ENCODE results near the gene BCL2.

BCL2 gene

DNA sequence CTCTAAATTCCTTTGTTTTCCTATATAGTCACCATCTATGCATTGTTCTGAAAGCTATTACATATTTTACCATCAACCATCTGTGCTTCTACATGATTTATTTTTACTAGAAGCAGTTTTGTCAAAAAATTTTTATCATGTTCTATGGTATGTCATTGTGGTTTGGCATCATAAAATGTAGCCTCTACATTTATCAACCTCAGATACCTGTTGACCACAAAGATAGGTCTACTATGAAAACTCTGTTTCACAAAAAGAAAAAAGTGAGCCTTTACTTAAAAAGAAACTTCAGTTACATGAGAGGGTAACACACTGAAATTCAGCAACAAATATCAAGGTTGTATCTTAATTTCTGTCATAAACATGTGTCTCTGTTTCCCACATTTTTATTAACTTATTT lies 3.7 kb downstream of the BCL2 start:
- TF ChIP-seq, protein P1, sequence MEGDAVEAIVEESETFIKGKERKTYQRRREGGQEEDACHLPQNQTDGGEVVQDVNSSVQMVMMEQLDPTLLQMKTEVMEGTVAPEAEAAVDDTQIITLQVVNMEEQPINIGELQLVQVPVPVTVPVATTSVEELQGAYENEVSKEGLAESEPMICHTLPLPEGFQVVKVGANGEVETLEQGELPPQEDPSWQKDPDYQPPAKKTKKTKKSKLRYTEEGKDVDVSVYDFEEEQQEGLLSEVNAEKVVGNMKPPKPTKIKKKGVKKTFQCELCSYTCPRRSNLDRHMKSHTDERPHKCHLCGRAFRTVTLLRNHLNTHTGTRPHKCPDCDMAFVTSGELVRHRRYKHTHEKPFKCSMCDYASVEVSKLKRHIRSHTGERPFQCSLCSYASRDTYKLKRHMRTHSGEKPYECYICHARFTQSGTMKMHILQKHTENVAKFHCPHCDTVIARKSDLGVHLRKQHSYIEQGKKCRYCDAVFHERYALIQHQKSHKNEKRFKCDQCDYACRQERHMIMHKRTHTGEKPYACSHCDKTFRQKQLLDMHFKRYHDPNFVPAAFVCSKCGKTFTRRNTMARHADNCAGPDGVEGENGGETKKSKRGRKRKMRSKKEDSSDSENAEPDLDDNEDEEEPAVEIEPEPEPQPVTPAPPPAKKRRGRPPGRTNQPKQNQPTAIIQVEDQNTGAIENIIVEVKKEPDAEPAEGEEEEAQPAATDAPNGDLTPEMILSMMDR (IDR thresholded peaks at IDR 0.05) = no peak
- Histone ChIP-seq H3K4me2 (ENCODE audit: low read length) (peak overlapping the region; percentile 27), H3K27me3 (ENCODE audit: control insufficient read depth, insufficient read depth, low read length) (no peaks in the 10 kb centered on the region), H3K9me3 (ENCODE audit: control insufficient read depth, low read length) (no peaks in the 10 kb centered on the region), H3K9ac (no peak overlapping the region), H3K4me1 (peaks cover 4% of the 10 kb centered on the region), H3K36me3 (ENCODE audit: control insufficient read depth, insufficient read depth, low read length) (no peaks in the 10 kb centered on the region), H3K4me3 (ENCODE audit: low read depth, low read length) (no peak overlapping the region), H2AFZ (no peak overlapping the region), H3K27ac (no peak overlapping the region), H3K79me2 (no peaks in the 10 kb centered on the region)

- H3K4me2 ChIP-seq (ENCODE audit: low read length) = peak overlapping the region; percentile 19
- no peak overlapping the region for H3K27ac ChIP-seq
- H3K4me1 ChIP-seq = peaks cover 4% of the 10 kb centered on the region
- no peaks in the 10 kb centered on the region for H3K27me3 ChIP-seq (ENCODE audit: control insufficient read depth, insufficient read depth, low read length)
- no peak overlapping the region for H3K4me3 ChIP-seq (ENCODE audit: low read depth, low read length)
- TF ChIP-seq, protein P1 (IDR thresholded peaks at IDR 0.05) = no peak
- no peaks in the 10 kb centered on the region for H3K36me3 ChIP-seq (ENCODE audit: control insufficient read depth, insufficient read depth, low read length)
- H2AFZ ChIP-seq = no peak overlapping the region
- no peaks in the 10 kb centered on the region for H3K9me3 ChIP-seq (ENCODE audit: control insufficient read depth, low read length)
- H3K9ac ChIP-seq = no peak overlapping the region
- peaks cover 2% of the 10 kb centered on the region for H3K79me2 ChIP-seq
Measured at GRCh38 chr18:63315131-63315662, 4.4 kb downstream of the BCL2 start.

GRCh38 chr18:63314062-63314790 lies 5.3 kb downstream of the BCL2 start:
- Histone ChIP-seq H2AFZ (no peak overlapping the region), H3K9me3 (ENCODE audit: control insufficient read depth, low read length) (no peaks in the 10 kb centered on the region), H3K4me2 (ENCODE audit: low read length) (no peak overlapping the region), H3K27me3 (ENCODE audit: control insufficient read depth, insufficient read depth, low read length) (no peaks in the 10 kb centered on the region), H3K9ac (no peak overlapping the region), H3K4me1 (peaks cover 4% of the 10 kb centered on the region), H3K4me3 (ENCODE audit: low read depth, low read length) (no peak overlapping the region), H3K27ac (no peak overlapping the region), H3K36me3 (ENCODE audit: control insufficient read depth, insufficient read depth, low read length) (no peaks in the 10 kb centered on the region), H3K79me2 (peaks cover 2% of the 10 kb centered on the region)
- TF ChIP-seq, protein P1 (IDR thresholded peaks at IDR 0.05) = no peak

GRCh38 chr18:63313396-63313917 lies 6.1 kb downstream of the BCL2 start:
- Histone ChIP-seq H3K4me1 (peaks cover 4% of the 10 kb centered on the region), H3K79me2 (peaks cover 2% of the 10 kb centered on the region), H3K9me3 (ENCODE audit: control insufficient read depth, low read length) (no peaks in the 10 kb centered on the region), H3K27me3 (ENCODE audit: control insufficient read depth, insufficient read depth, low read length) (no peaks in the 10 kb centered on the region), H3K27ac (no peak overlapping the region), H3K4me3 (ENCODE audit: low read depth, low read length) (no peak overlapping the region), H2AFZ (no peak overlapping the region), H3K36me3 (ENCODE audit: control insufficient read depth, insufficient read depth, low read length) (no peaks in the 10 kb centered on the region), H3K4me2 (ENCODE audit: low read length) (no peak overlapping the region), H3K9ac (no peak overlapping the region)
- TF ChIP-seq, protein P1 (IDR thresholded peaks at IDR 0.05) = no peak

Measured in parathyroid adenoma (tissue), 2 donors.